Panc1 (cell line): ENCODE results near the gene SHKBP1. TPM values are rescaled to one million over a fixed set of nuclear protein-coding genes. Genes with fewer than 3 reads are reported as not detected.

Experiments used
- ATAC-seq: fragments of 200-7000 bp; cut with Tn5 transposase; 2 replicates; pipeline ENCODE4 v1.9.1; 2020; ENCODE audit warnings: mild to moderate bottlenecking, moderate library complexity
- BruUV-seq: library from RNA; stranded (reverse); fragments of 400-500 nt; replicated peaks from 2 replicates; lab custom pipeline; 2021; lab: Mats Ljungman, UMichigan
- CTCF ChIA-PET: fragments of 300-600 bp; sonication (Branson Sonifier 250); formaldehyde crosslinking; loops from one replicate; lab custom pipeline; 2022; ENCODE audit warnings: antibody characterized with exemption; lab: Charles Lee
- POLR2A ChIA-PET: fragments of 300-600 bp; sonication (Branson Sonifier 250); formaldehyde crosslinking; loops from one replicate; lab custom pipeline; 2022; ENCODE audit warnings: antibody characterized with exemption; lab: Charles Lee
- DNase-seq: peaks from one replicate; pipeline ENCODE4 v3.0.0-alpha.2; 2010; ENCODE audit warnings: low read depth, low spot score
- H3K27ac ChIP-seq: 2 replicates; pipeline ENCODE4 v1.5.1; 2011; ENCODE audit warnings: mild to moderate bottlenecking, low read length, inconsistent platforms
- H3K27me3 ChIP-seq: fragments of 200-500 bp; sonication (Bioruptor generic); 2 replicates; pipeline ENCODE4 v1.6.0; 2014; ENCODE audit warnings: low read length, inconsistent platforms; ENCODE audit not compliant: control insufficient read depth, insufficient read depth
- H3K36me3 ChIP-seq: fragments of 200-500 bp; sonication (Bioruptor generic); 2 replicates; pipeline ENCODE4 v1.5.1; 2014; ENCODE audit warnings: inconsistent platforms, mild to moderate bottlenecking, low read length, moderate library complexity; ENCODE audit not compliant: control insufficient read depth, insufficient read depth
- H3K4me1 ChIP-seq: 2 replicates; pipeline ENCODE4 v1.5.1; 2011; ENCODE audit warnings: inconsistent platforms, mild to moderate bottlenecking, low read length, moderate library complexity; ENCODE audit not compliant: control insufficient read depth, insufficient read depth
- H3K4me3 ChIP-seq, 2 experiments: 2 replicates each; pipeline ENCODE4 v1.5.1; 2011 to 2012; ENCODE audit warnings: low read depth in 2 of 2, low read length in 2 of 2, mild to moderate bottlenecking in 2 of 2, inconsistent platforms in 1 of 2, moderate library complexity in 1 of 2
- H3K9me3 ChIP-seq: fragments of 200-500 bp; sonication (Bioruptor generic); 2 replicates; pipeline ENCODE4 v1.5.1; 2014; ENCODE audit warnings: low read depth, mild to moderate bottlenecking, inconsistent platforms, low read length, moderate library complexity; ENCODE audit not compliant: control insufficient read depth, insufficient read depth
- POLR2AphosphoS5 ChIP-seq: IDR thresholded peaks from 2 replicates; pipeline ENCODE4 v1.6.1; 2012; ENCODE audit warnings: mild to moderate bottlenecking, low read depth, low read length, moderate library complexity
- SIN3A ChIP-seq: IDR thresholded peaks from 2 replicates; pipeline ENCODE4 v1.6.1; 2012; ENCODE audit warnings: low read depth, mild to moderate bottlenecking, low read length, moderate library complexity, borderline replicate concordance; ENCODE audit not compliant: insufficient read depth
- TCF7L2 ChIP-seq: IDR thresholded peaks from 2 replicates; pipeline ENCODE4 v1.6.1; 2011; ENCODE audit warnings: mild to moderate bottlenecking, low read depth, low read length, inconsistent platforms
- in situ Hi-C: cut with HindIII; loops from 2 replicates; pipeline ENCODE4 v1.10.0; 2016; ENCODE audit warnings: low sequenced_read_pairs, low pct_unique_long_range_greater_than_20kb
- intact Hi-C: fragments of 100-400 bp; cut with micrococcal nuclease; formaldehyde crosslinking; loops from one replicate; pipeline ENCODE4 v1.10.0; 2022; ENCODE audit not compliant: unreplicated experiment
- total RNA-seq: library from RNA; stranded (reverse); gene quantifications from one replicate; pipeline ENCODE4 v1.2.1, GENCODE V29; 2021; ENCODE audit not compliant: unreplicated experiment
- TF ChIP-seq, protein P1 (sequence below): fragments of 450-650 bp; IDR thresholded peaks from 2 replicates; pipeline ENCODE4 v1.5.1; 2017; ENCODE audit warnings: mild to moderate bottlenecking
- TF ChIP-seq, protein P2 (sequence below), 2 experiments: IDR thresholded peaks; 2 replicates each; pipeline ENCODE4 v1.6.1; 2011 to 2012; ENCODE audit warnings: low read depth in 2 of 2, control low read depth in 1 of 2, low read length in 1 of 2, mild to moderate bottlenecking in 1 of 2, moderate library complexity in 1 of 2; ENCODE audit not compliant: insufficient read depth in 1 of 2

SHKBP1 gene
- total RNA-seq, 1 experiment from 2014 or later = 55.9 TPM

DNA sequence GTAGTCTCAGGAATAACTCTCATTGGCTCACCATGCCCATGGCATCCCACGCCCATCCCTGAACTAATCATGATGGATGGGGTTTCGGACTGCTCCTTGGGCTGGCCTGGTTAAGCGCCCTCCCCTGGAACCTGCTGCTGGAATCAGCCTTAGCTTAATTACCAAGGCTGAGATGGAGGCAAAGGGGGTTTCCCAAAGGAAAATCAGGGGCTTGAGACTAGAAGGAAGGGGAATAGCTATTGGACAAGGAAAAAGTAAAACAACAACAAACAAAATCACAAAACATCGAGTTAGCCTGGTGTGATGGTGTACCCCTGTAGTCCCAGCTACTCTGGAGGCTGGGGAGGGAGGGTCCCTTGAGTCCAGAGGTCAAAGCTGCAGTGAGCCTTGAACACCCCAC is 25.7 kb upstream of the SHKBP1 start:
- TF ChIP-seq POLR2AphosphoS5 (no peak), TCF7L2 (no peak), SIN3A (no peak)
- TF ChIP-seq, protein P1, sequence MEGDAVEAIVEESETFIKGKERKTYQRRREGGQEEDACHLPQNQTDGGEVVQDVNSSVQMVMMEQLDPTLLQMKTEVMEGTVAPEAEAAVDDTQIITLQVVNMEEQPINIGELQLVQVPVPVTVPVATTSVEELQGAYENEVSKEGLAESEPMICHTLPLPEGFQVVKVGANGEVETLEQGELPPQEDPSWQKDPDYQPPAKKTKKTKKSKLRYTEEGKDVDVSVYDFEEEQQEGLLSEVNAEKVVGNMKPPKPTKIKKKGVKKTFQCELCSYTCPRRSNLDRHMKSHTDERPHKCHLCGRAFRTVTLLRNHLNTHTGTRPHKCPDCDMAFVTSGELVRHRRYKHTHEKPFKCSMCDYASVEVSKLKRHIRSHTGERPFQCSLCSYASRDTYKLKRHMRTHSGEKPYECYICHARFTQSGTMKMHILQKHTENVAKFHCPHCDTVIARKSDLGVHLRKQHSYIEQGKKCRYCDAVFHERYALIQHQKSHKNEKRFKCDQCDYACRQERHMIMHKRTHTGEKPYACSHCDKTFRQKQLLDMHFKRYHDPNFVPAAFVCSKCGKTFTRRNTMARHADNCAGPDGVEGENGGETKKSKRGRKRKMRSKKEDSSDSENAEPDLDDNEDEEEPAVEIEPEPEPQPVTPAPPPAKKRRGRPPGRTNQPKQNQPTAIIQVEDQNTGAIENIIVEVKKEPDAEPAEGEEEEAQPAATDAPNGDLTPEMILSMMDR = no peak
- TF ChIP-seq, protein P2, sequence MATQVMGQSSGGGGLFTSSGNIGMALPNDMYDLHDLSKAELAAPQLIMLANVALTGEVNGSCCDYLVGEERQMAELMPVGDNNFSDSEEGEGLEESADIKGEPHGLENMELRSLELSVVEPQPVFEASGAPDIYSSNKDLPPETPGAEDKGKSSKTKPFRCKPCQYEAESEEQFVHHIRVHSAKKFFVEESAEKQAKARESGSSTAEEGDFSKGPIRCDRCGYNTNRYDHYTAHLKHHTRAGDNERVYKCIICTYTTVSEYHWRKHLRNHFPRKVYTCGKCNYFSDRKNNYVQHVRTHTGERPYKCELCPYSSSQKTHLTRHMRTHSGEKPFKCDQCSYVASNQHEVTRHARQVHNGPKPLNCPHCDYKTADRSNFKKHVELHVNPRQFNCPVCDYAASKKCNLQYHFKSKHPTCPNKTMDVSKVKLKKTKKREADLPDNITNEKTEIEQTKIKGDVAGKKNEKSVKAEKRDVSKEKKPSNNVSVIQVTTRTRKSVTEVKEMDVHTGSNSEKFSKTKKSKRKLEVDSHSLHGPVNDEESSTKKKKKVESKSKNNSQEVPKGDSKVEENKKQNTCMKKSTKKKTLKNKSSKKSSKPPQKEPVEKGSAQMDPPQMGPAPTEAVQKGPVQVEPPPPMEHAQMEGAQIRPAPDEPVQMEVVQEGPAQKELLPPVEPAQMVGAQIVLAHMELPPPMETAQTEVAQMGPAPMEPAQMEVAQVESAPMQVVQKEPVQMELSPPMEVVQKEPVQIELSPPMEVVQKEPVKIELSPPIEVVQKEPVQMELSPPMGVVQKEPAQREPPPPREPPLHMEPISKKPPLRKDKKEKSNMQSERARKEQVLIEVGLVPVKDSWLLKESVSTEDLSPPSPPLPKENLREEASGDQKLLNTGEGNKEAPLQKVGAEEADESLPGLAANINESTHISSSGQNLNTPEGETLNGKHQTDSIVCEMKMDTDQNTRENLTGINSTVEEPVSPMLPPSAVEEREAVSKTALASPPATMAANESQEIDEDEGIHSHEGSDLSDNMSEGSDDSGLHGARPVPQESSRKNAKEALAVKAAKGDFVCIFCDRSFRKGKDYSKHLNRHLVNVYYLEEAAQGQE (IDR thresholded peaks at IDR 0.05; ENCODE audit: insufficient read depth in 1 of 2, low read depth in 2 of 2, low read length in 1 of 2) = no peak
- DNase-seq (no peak), ATAC-seq (no peak)
- in situ Hi-C loops (no loop called here), intact Hi-C loops (no loop called here)
- no peaks in the 10 kb centered on the region; the same call in 1 of the 2 replicates for H3K4me1 ChIP-seq
- H3K27ac ChIP-seq = no peak overlapping the region
- no peaks in the 10 kb centered on the region for H3K36me3 ChIP-seq
- ChIA-PET POLR2A (no interaction called here), CTCF (no interaction called here)
- H3K4me3 ChIP-seq = no peak overlapping the region
- no peaks in the 10 kb centered on the region for H3K27me3 ChIP-seq
- no peaks in the 10 kb centered on the region for H3K9me3 ChIP-seq
- BruUV-seq = no TSS peak

DNA sequence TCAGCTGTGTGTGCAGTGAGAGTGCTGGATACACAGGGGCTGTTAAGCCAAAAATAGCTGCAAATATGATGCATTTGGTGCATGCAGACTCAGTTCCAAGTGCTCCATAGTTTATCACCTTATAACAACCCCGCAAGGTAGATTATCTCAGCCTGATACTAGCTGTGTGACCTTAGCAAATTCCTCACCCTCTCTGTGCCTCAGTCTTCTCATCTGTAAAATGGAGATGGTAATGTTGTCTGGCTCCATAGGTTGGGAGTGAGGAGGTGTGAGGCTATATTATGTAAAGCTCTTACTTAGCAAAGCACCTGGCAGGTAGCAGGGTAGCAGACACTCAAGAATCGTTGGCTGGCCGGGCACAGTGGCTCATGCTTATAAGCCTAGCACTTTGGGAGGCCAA is 23.8 kb upstream of the SHKBP1 start:
- in situ Hi-C loops = no loop called here
- POLR2A ChIA-PET = no interaction called here
- Histone ChIP-seq H3K9me3 (no peaks in the 10 kb centered on the region), H3K4me1 (no peaks in the 10 kb centered on the region; the same call in 1 of the 2 replicates), H3K27me3 (no peaks in the 10 kb centered on the region), H3K36me3 (no peaks in the 10 kb centered on the region), H3K27ac (no peak overlapping the region), H3K4me3 (no peak overlapping the region)
- no TSS peak for BruUV-seq
- no peak for ATAC-seq
- CTCF ChIA-PET = no interaction called here
- TF ChIP-seq TCF7L2 = no peak
- TF ChIP-seq SIN3A = no peak
- no peak for TF ChIP-seq POLR2AphosphoS5
- TF ChIP-seq, protein P1 = no peak
- TF ChIP-seq, protein P2 (IDR thresholded peaks at IDR 0.05; ENCODE audit: insufficient read depth in 1 of 2, low read depth in 2 of 2, low read length in 1 of 2) = no peak
- intact Hi-C loops = no loop called here
- no peak for DNase-seq
